ENCODE data around the gene STAT4.

The STAT4 gene

GRCh38 chr2:191197096-191197495, 46.3 kb upstream of the STAT4 start:
- no peak overlapping the region for H2BK15ac ChIP-seq (ENCODE audit: low read depth, poor library complexity, severe bottlenecking)
- DNase-seq: no peak
- no peak overlapping the region for H2BK5ac ChIP-seq (ENCODE audit: low read depth, low read length, poor library complexity, severe bottlenecking)
- H2AFZ ChIP-seq (ENCODE audit: low read depth, low read length): no peak overlapping the region
- no peaks in the 10 kb centered on the region for H3K4me1 ChIP-seq (ENCODE audit: control insufficient read depth, insufficient read depth, low read depth, low read length)
- no peak overlapping the region for H4K91ac ChIP-seq (ENCODE audit: low read length)
- H3K4me2 ChIP-seq (ENCODE audit: low read length, poor library complexity, severe bottlenecking): no peak overlapping the region
- H2BK12ac ChIP-seq (ENCODE audit: low read length in 2 of 2): no peak overlapping the region
- H2BK120ac ChIP-seq (ENCODE audit: low read depth, low read length): no peak overlapping the region
- no peaks in the 10 kb centered on the region for H3K9me3 ChIP-seq (ENCODE audit: control insufficient read depth, low read length)
- H3K9ac ChIP-seq (ENCODE audit: low read length): no peak overlapping the region
- no peaks in the 10 kb centered on the region for H3K27me3 ChIP-seq (ENCODE audit: control insufficient read depth in 1 of 2, insufficient read depth in 1 of 2, low read length in 2 of 2)
- H3K23ac ChIP-seq (ENCODE audit: low read length in 2 of 2): no peak overlapping the region
- no peak overlapping the region for H3K4me3 ChIP-seq (ENCODE audit: insufficient read depth in 1 of 2, low read depth in 1 of 2, low read length in 2 of 2)
- no peak overlapping the region for H3K27ac ChIP-seq (ENCODE audit: low read length, poor library complexity, severe bottlenecking)
- H3K4ac ChIP-seq (ENCODE audit: low read depth in 1 of 2, low read length in 2 of 2): no peak overlapping the region
- no peaks in the 10 kb centered on the region for H3K79me1 ChIP-seq (replicated peaks; ENCODE audit: low read length, poor library complexity, severe bottlenecking)
- H3K18ac ChIP-seq (ENCODE audit: low read depth in 1 of 2, low read length in 2 of 2): no peak overlapping the region
- WGBS: 100% methylated on average over 2 of the region's 3 CpGs
- H4K8ac ChIP-seq (ENCODE audit: low read length): no peak overlapping the region
- H3K14ac ChIP-seq (ENCODE audit: low read length in 2 of 2): no peak overlapping the region
- no peaks in the 10 kb centered on the region for H3K36me3 ChIP-seq (ENCODE audit: control insufficient read depth in 1 of 2, insufficient read depth in 2 of 2, low read depth in 1 of 2, low read length in 2 of 2)
- no peak overlapping the region for H2AK5ac ChIP-seq (ENCODE audit: low read length, severe bottlenecking)

GRCh38 chr2:191195021-191195420, 44.2 kb upstream of the STAT4 start:
- Histone ChIP-seq H3K4me3 (ENCODE audit: insufficient read depth in 1 of 2, low read depth in 1 of 2, low read length in 2 of 2) (no peak overlapping the region), H3K9me3 (ENCODE audit: control insufficient read depth, low read length) (no peaks in the 10 kb centered on the region), H3K27ac (ENCODE audit: low read length, poor library complexity, severe bottlenecking) (no peak overlapping the region), H3K36me3 (ENCODE audit: control insufficient read depth in 1 of 2, insufficient read depth in 2 of 2, low read depth in 1 of 2, low read length in 2 of 2) (no peaks in the 10 kb centered on the region), H2BK15ac (ENCODE audit: low read depth, poor library complexity, severe bottlenecking) (no peak overlapping the region), H3K9ac (ENCODE audit: low read length) (no peak overlapping the region), H3K23ac (ENCODE audit: low read length in 2 of 2) (no peak overlapping the region), H3K14ac (ENCODE audit: low read length in 2 of 2) (no peak overlapping the region), H3K27me3 (ENCODE audit: control insufficient read depth in 1 of 2, insufficient read depth in 1 of 2, low read length in 2 of 2) (no peaks in the 10 kb centered on the region), H3K18ac (ENCODE audit: low read depth in 1 of 2, low read length in 2 of 2) (no peak overlapping the region), H2BK5ac (ENCODE audit: low read depth, low read length, poor library complexity, severe bottlenecking) (no peak overlapping the region), H2BK12ac (ENCODE audit: low read length in 2 of 2) (no peak overlapping the region), H4K91ac (ENCODE audit: low read length) (no peak overlapping the region), H3K79me1 (replicated peaks; ENCODE audit: low read length, poor library complexity, severe bottlenecking) (no peaks in the 10 kb centered on the region), H2AK5ac (ENCODE audit: low read length, severe bottlenecking) (no peak overlapping the region), H4K8ac (ENCODE audit: low read length) (no peak overlapping the region), H3K4me2 (ENCODE audit: low read length, poor library complexity, severe bottlenecking) (no peak overlapping the region), H3K4me1 (ENCODE audit: control insufficient read depth, insufficient read depth, low read depth, low read length) (no peaks in the 10 kb centered on the region), H2AFZ (ENCODE audit: low read depth, low read length) (no peak overlapping the region), H3K4ac (ENCODE audit: low read depth in 1 of 2, low read length in 2 of 2) (no peak overlapping the region), H2BK120ac (ENCODE audit: low read depth, low read length) (no peak overlapping the region)
- DNase-seq: no peak
- WGBS: 100% methylated on average over 1 of the region's 1 CpG

- Histone ChIP-seq H4K8ac (ENCODE audit: low read length) (no peak overlapping the region), H3K4ac (ENCODE audit: low read depth in 1 of 2, low read length in 2 of 2) (no peak overlapping the region), H3K9ac (ENCODE audit: low read length) (no peak overlapping the region), H2BK120ac (ENCODE audit: low read depth, low read length) (no peak overlapping the region), H2AFZ (ENCODE audit: low read depth, low read length) (no peak overlapping the region), H2BK12ac (ENCODE audit: low read length in 2 of 2) (no peak overlapping the region), H3K18ac (ENCODE audit: low read depth in 1 of 2, low read length in 2 of 2) (no peak overlapping the region), H4K91ac (ENCODE audit: low read length) (no peak overlapping the region), H3K4me2 (ENCODE audit: low read length, poor library complexity, severe bottlenecking) (no peak overlapping the region), H3K27ac (ENCODE audit: low read length, poor library complexity, severe bottlenecking) (no peak overlapping the region), H2AK5ac (ENCODE audit: low read length, severe bottlenecking) (no peak overlapping the region), H3K23ac (ENCODE audit: low read length in 2 of 2) (no peak overlapping the region), H3K4me3 (ENCODE audit: insufficient read depth in 1 of 2, low read depth in 1 of 2, low read length in 2 of 2) (no peak overlapping the region), H3K4me1 (ENCODE audit: control insufficient read depth, insufficient read depth, low read depth, low read length) (no peaks in the 10 kb centered on the region), H2BK5ac (ENCODE audit: low read depth, low read length, poor library complexity, severe bottlenecking) (no peak overlapping the region), H3K9me3 (ENCODE audit: control insufficient read depth, low read length) (no peaks in the 10 kb centered on the region), H2BK15ac (ENCODE audit: low read depth, poor library complexity, severe bottlenecking) (no peak overlapping the region), H3K27me3 (ENCODE audit: control insufficient read depth in 1 of 2, insufficient read depth in 1 of 2, low read length in 2 of 2) (no peaks in the 10 kb centered on the region), H3K79me1 (replicated peaks; ENCODE audit: low read length, poor library complexity, severe bottlenecking) (no peaks in the 10 kb centered on the region), H3K36me3 (ENCODE audit: control insufficient read depth in 1 of 2, insufficient read depth in 2 of 2, low read depth in 1 of 2, low read length in 2 of 2) (no peaks in the 10 kb centered on the region), H3K14ac (ENCODE audit: low read length in 2 of 2) (no peak overlapping the region)
- WGBS: 97% methylated on average over 4 of the region's 5 CpGs
- no peak for DNase-seq
Observed at GRCh38 chr2:191190861-191191552, 40.2 kb upstream of the STAT4 start.

- Histone ChIP-seq H3K36me3 (ENCODE audit: control insufficient read depth in 1 of 2, insufficient read depth in 2 of 2, low read depth in 1 of 2, low read length in 2 of 2) (no peaks in the 10 kb centered on the region), H3K4me3 (ENCODE audit: insufficient read depth in 1 of 2, low read depth in 1 of 2, low read length in 2 of 2) (no peak overlapping the region), H3K4me1 (ENCODE audit: control insufficient read depth, insufficient read depth, low read depth, low read length) (no peaks in the 10 kb centered on the region), H3K9me3 (ENCODE audit: control insufficient read depth, low read length) (no peaks in the 10 kb centered on the region), H3K9ac (ENCODE audit: low read length) (no peak overlapping the region), H2AK5ac (ENCODE audit: low read length, severe bottlenecking) (no peak overlapping the region), H3K14ac (ENCODE audit: low read length in 2 of 2) (no peak overlapping the region), H4K8ac (ENCODE audit: low read length) (no peak overlapping the region), H2BK15ac (ENCODE audit: low read depth, poor library complexity, severe bottlenecking) (no peak overlapping the region), H3K27me3 (ENCODE audit: control insufficient read depth in 1 of 2, insufficient read depth in 1 of 2, low read length in 2 of 2) (no peaks in the 10 kb centered on the region), H3K27ac (ENCODE audit: low read length, poor library complexity, severe bottlenecking) (no peak overlapping the region), H2BK5ac (ENCODE audit: low read depth, low read length, poor library complexity, severe bottlenecking) (no peak overlapping the region), H3K23ac (ENCODE audit: low read length in 2 of 2) (no peak overlapping the region), H3K4ac (ENCODE audit: low read depth in 1 of 2, low read length in 2 of 2) (no peak overlapping the region), H3K79me1 (replicated peaks; ENCODE audit: low read length, poor library complexity, severe bottlenecking) (no peaks in the 10 kb centered on the region), H2BK12ac (ENCODE audit: low read length in 2 of 2) (no peak overlapping the region), H3K18ac (ENCODE audit: low read depth in 1 of 2, low read length in 2 of 2) (no peak overlapping the region), H4K91ac (ENCODE audit: low read length) (no peak overlapping the region), H2BK120ac (ENCODE audit: low read depth, low read length) (no peak overlapping the region), H3K4me2 (ENCODE audit: low read length, poor library complexity, severe bottlenecking) (no peak overlapping the region), H2AFZ (ENCODE audit: low read depth, low read length) (no peak overlapping the region)
- WGBS: 85% methylated on average over 2 of the region's 2 CpGs
- no peak for DNase-seq
Observed at GRCh38 chr2:191190435-191190834, 39.6 kb upstream of the STAT4 start.

All from mesenchymal stem cell (in vitro differentiated cells and primary cell).